GM19468 (cell line): ENCODE results near the gene VKORC1L1.
"Not testable (repeated sequence)": the region's sequence is repeated elsewhere in the genome, so short reads cannot be mapped to it uniquely, and the experiment has no call there.

Experiments used
- ATAC-seq: cut with Tn5 transposase; IDR thresholded peaks from one replicate; pipeline ENCODE4 v1.9.1; 2021; ENCODE audit warnings: mild to moderate bottlenecking, moderate library complexity, moderate number of reproducible peaks; ENCODE audit not compliant: unreplicated experiment; ENCODE audit errors: extremely low read depth

The VKORC1L1 gene

DNA sequence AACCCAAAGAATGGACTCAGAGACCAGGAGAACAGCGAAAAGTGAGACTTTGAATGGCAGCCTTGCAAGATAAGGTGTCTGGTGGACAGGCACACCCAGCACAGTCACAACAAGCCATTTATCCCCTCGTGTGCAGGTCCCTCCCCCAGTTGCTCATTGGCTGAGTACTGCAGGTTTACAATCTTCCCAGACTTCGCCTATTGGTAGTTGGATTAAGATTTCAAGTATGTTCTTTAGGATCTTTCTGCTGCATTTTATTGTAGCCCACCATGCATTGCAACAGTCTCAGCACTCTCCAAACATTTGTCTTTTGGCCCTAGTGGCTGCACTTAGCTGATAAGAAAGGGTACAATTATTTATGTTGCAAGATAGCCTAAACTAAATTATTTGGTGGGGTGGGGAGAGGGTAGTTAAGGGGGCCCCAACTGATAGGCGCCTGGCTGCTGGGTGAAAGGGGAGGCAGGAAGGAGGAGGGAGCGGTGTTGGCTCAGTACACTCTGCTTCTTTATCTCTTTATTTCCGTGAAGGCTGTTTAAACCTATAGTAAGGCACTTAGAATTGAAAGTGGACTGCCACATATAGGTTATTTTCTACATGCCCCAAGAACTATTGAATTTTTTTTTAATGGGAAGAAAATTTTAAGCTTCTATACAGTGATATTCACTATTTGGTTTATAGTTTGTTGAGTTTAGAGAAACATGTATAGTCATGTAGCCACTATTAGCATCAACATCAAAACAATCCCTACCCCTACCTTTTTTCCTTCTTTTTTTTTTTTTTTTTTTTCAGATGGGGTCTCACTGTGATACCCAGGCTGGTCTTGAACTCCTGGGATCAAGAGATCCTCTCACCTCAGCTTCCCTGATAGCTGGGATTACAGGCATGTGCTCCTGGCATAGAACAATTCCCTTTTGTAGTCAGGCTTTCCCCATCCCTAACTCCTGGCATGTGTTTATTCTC is 54.9 kb downstream of the VKORC1L1 start:
- no peak for ATAC-seq

DNA sequence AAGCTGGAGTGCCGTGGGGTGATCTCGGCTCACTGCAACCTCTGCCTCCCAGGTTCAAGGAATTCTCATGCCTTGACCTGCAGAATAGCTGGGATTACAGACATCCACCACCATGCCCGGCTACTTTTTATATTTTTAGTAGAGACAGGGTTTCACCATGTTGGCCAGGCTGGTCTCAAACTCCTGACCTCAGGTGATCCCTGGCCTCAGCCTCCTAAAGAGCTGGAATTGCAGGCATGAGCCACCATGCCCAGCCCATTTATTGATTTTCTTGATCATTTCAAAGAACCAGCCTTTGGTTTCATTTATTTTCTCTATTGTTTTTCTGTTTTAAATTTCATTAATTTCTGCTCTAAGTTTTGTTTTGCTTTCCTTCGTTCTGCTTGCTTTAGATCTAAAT is 58.8 kb downstream of the VKORC1L1 start:
- ATAC-seq = no peak

DNA sequence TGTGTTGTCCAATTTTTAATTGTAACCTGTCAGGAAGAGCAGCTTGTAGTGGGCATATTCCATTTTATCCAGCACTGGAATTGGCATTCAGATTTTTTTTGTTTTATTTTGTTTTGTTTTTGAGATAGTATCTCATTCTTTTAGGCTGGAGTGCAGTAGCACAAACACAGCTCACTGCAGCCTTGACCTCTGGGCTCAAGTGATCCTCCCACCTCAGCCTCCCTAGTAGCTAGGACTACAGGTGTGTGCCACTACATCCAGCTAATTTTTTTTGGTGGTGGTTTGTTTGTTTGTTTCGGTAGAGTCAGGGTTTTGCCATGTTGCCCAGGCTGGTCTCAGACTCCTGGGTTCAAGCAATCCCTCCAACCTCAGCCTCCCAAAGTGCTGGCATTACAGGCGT is 64.4 kb downstream of the VKORC1L1 start:
- no peak for ATAC-seq

DNA sequence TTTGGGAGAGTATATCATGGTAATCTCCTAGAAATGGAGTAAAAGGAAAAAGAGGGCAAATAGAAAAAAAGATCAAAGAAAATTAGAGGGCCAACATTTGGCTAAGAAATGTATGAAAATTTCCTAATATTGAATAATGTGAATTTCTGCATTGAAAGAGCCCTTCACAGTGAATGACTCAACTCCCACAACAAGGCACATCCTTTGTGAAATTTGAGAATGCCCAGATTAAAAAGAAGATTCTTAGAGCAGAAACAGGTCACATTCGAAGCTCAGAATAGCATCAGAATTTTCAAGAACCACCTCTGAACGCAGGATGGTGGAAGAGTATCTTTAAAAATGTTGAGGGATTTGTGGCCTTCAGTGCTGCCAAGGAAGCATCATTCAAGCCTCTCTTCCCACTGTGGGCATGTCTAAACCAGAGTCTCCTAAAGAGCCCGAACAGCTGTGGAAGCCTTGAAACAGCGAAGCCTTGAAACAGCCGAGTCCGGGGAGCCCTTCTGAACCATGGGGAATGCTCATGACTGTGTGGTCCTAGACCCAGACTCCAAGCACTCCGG is 65.5 kb downstream of the VKORC1L1 start:
- no peak for ATAC-seq

DNA sequence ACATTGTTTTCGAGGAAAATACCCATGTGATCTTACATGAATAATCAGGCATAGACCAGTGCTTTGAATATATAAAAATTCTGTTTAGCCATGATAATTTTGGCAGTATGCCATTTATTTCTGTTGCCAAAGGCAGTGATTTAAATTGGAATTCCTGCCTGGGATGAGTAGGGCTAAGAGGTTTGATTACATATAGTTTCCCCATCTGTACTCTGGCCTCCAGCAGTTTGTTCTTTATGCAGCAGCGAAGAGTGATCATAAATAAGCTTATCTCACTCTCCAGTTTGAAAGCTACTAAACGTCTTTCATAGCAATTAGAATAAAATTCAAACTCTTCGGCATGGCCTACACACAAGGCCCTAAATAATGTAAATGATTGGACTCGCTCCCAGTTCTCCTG is 72.9 kb downstream of the VKORC1L1 start:
- not testable (repeated sequence) for ATAC-seq

DNA sequence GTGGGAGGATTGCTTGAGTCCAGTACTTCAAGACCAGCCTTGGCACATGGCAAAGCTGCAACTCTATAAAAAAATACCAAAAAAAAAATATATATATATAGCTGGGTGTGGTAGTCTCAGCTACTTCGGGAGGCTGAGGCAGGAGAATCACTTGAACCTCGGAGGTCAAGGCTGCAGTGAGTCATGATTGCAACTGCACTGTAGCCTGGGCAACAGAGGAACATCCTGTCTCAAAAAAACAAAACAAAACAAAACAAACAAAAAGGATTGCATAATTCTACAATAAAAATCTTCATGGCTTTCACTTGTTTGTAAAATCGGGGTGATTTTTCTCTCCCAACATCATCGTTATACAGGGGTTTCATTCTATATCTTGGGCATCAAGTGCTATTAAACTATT is 74.0 kb downstream of the VKORC1L1 start:
- ATAC-seq = no peak

DNA sequence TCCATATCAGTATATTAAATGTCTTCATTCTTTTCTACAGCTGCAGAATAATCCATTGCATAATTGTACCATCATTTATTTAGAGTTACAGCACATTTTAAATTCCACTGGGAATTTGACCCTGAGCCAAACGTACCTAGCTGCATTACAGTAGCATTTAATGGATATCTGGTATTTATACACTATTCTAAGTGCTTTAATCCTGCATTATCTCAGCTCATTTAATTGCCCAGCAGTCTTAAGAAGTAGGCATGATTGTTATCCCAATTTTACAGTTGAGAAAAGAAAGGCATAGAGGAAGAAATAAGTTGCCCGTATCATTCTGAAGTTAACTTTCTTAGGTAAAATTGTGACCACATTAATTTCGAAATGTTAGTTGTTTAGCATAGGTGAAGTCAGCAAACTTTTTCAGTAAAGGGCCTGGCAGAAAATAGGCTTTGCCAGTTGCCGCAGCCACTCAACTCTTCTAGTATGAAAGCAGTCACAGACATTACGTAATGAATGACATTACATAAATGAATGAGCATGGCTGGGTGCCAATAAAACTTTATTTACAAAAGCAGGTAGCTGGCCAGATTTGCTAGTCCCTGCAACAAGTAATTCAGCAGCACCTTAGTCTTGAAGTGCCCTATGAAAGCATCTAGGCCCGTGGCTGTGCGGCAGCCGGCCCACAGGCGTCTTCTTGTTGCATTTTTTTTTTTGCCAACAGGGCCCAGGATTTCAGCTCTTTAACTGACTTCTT is 79.1 kb downstream of the VKORC1L1 start:
- ATAC-seq = no peak

DNA sequence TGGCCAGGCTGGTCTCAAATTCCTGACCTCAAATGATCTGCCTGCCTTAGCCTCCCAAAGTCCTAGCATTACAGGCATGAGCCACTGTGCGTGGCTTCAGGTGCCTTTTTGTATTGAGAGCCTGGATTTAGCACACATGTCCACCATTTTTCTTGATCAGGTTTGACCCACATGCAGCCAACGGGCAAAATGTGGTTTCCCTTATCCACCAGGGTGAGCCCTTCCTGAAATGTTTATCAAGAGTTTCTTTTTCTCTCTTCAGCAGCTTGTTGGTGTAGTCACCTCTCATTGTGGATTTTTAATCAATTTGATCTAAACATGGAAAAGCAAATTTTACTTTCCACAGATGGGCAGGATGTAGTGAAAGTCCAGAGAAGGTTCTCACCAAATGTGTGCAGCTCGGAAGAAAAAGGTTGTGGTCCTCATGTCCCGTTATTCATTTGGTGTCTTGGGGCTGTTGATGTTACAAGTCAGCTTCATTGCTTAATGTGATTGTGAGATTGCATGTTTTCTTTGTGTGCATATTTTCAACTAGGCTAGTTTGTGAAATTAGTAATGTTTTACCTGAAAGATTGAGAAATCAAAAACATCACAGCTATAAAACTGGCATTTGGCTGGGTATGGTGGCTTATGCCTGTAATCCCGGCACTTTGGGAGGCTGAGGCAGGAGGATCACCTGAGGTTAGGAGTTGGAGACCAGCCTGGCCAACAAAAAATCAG is 80.3 kb downstream of the VKORC1L1 start:
- ATAC-seq = no peak

DNA sequence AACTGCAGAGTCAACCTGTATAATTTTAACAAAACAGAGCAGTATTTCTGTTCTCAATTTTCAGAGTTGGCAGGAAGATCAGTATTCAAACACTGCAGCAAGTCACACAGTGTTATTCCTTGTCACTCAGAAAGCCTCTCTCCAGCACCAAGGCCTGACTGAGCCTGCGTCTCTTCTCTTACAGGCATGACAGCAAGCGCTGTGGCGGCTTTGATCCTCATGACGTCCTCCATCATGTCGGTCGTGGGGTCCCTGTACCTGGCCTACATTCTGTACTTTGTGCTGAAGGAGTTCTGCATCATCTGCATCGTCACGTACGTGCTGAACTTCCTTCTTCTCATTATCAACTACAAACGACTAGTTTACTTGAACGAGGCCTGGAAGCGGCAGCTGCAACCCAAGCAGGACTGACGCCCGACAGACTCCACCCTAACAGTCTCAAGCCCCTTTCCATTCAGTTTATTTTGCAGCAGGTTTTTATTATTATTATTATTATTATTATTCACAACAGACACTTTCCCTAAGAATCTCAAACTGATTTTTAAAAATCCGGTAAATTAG is 81.1 kb downstream of the VKORC1L1 start:
- no peak for ATAC-seq

DNA sequence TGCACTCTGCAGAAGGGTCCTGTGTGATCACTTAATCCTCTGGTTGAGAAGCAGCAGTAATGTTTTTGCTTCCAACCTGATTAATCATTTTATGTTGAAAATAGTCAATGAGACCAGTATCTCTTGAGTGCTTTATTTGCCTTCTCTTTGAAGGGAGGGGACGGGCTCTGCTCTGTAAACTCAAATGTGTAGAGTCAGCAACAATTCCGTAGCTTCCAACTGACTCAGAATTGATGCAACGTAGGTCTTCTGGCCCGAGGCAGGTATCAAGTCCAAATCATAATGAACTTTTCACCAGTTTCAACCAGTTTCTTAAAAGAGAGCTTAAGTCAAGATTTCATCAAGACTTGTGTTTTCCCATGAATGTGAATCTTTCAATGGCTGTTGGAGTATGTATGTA is 82.8 kb downstream of the VKORC1L1 start:
- no peak for ATAC-seq

DNA sequence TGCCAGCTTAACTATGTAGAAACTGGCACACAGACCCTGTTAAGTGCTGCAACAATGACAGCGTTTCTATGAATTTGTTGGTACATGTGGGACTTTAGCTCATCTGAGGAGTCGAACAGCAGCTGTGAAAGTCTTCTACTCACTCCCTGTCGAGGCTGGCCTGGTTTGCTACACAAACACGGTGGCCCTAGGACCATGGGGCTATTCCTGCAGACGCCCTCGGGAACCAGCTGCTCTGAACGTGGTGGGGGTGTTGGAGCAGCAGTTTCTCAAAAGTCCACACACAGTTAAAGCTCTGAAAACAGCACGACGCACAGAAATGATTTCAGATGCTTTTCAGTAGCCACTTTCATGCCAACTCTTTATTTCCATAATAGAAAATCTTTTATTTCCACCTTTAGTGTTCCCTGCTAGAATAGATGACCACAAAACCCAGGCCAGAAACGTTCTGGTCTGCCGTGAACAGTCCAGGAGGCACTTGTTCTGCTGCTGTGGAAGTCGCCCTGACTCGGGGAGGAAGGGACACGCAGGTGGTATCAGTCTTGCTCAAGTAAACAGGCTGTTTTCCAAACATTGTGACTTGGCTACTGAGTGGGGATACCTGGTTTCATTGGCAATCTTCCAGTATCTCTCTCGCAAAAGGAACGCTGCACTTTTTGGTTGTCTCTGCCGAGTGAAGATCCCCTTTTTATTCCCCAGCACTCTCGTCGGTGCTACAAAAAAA is 87.6 kb downstream of the VKORC1L1 start:
- no peak for ATAC-seq

DNA sequence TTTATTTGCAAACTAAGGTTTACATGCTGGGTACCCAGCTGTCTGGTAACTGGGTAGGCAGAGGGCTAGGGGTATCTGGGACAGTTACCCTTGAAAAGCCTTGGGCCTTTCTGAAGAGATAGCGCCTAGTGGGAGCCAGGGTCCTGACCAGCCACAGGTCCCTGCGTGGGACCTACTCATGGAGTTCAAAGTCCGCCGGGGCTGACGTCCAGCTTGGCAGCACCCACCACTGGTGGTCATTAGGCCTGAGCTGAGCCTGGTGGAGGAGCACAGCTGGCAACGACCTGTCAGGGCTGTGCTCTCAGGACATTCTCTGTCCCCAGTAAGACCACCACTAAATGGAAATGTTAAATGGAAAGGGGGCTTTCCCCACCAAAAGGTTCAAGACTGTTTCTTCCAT is 89.2 kb downstream of the VKORC1L1 start:
- no peak for ATAC-seq

DNA sequence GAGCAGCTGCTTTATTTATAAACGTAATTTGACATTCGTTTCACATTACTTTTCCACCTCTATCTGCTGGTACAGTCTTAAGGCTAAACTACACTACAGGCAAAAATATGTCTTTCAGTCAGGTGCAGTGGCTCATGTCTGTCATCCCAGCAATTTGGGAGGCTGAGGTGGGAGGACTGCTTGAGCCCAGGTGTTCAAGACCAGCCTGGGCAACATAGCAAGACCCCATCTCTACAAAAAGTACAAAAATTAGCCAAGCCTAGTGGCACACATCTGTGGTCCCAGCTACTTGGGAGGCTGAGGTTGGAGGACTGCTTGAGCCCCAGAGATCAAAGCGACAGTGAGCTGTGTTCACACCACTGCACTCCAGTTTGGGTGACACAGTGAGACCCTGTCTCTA is 91.8 kb downstream of the VKORC1L1 start:
- not testable (repeated sequence) for ATAC-seq

DNA sequence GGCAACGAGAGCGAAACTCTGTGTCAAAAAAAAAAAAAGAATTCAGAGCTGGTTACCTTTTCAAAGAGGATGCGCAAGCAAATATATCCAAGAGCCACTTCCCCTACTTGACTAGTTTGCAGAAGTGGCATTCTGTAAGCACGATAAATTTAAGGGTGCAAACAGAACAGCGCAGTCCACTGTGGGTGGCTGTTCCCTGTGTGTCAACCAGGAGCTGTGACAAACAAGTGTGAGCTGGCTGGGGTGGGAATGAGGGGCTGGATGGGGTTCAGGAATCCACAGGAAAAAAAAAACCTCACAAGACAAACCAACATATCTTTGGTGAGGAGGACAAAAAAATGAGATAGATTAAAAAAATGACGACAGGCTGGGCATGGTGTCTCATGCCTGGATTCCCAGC is 93.3 kb downstream of the VKORC1L1 start:
- ATAC-seq = no peak

DNA sequence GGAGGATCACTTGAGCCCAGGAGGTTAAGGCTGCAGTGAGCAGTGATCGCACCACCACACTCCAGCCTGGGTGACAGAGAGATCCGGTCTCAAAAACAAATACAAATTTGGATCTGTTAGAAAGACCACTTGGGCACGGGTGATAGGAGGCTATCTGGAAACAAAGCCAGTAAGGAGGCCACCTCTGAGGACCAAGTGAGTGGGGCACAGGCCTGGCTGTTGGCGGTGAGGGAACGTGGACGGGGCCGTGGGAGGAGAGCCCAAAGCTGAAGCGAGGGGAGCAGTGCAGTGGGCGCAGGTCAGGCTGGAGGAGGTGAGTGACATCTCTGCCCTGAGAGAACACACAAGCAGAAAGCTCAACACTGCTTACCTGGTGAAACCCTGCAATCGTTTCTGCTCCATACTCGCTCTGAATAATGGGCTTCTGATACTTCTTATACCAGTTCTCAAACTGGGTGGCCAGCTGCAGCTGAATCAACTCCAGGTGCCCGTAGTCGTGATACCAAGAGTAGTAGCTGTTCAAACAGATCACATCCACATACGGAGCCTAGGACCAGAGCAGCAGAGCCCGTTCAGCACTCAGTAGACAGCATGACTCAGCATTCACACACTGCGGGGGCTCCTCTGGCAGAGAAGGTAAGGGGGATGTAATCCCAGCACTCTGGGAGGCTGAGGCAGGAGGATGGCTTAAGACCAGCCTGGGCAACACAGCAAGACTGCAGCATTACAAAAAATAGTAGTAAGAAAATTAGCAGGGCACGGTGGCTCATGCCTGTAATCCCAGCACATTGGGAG is 94.7 kb downstream of the VKORC1L1 start:
- ATAC-seq = no peak

DNA sequence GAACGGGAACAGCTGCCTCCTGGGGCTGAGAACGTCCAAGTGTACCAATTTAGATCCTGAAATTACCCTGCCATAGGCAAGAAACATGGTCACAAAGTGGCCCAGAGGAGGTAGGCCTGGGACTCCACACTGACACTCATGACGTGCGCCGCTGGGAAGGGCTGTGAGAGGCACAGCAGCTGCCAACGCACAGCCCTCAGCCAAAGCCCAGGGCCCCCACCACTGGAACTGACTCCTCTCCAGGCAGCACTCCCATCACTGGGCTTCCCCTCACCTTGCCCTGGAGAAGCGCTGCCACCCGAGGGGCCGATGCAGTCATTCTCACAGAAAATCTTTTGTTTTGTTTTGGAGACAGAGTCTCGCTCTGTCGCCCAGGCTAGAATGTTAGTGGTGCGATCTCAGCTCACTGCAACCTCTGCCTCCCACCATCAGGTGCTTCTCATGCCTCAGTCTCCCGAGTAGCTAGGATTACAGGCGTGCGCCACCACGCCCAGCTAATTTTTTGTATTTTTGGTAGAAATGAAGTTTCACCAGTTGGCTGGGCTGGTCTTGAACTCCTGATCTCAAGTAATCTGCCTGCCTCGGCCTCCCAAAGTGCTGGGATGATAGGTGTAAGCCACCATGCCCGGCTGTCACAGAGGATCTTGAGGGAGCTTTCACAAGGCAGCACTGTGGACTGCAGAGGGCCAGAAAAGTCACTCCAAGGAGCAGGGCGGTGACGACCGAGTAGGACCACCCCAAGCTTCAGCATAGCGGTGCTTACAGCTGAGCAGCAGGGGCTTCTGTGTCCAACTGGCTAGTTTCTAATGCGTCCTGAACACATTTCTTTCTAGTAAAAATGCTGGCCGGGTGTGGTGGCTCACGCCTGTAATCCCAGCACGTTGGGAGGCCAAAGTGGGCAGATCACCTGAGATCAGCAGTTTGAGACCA is 95.6 kb downstream of the VKORC1L1 start:
- no peak for ATAC-seq

DNA sequence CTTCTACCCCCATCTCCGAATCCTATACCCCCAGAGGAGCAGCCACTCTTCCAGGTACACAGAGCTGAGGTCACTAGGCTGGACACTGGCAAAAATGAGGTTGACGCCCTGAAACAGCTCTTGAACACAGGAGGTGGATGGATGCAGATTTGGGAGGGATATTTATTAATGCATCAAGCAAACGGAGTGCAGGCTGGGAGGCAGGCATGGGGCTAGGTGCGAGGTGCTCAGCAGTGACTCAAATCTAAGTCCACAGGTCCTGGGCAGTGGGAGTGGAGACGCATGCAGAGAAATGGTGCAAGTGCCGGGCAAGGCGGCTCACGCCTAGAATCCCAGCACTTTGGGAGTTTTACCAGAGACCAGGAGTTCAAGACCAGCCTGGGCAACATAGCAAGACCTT is 98.1 kb downstream of the VKORC1L1 start:
- no peak for ATAC-seq

DNA sequence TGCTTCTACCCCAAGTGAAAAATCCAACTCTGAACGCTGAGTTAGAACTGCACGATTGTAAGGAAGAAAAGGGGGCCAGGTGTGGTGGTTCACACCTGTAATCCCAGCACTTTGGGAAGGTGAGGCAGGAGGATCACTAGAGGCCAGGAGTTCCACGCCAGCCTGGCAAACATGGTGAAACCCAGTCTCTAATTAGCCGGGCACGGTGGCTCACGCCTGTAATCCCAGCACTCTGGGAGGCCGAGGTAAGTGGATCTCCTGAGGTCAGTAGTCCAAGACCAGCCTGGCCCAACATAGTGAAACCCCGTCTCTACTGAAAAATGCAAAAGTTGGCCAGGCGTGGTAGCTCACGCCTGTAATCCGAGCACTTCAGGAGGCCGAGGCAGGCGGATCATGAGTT is 100.1 kb downstream of the VKORC1L1 start:
- ATAC-seq = no peak
